Measurements from ENCODE around the gene HOXD10. TPM values are rescaled to one million over a fixed set of nuclear protein-coding genes. Genes with fewer than 3 reads are reported as not detected.
A peak's percentile ranks its signal among the peaks of the same experiment; 100 is the strongest.

Gene HOXD10
- total and polyA plus RNA-seq, 2 donors: 4.1 to 14.1 TPM

GRCh38 chr2:176096243-176096985 is 20.2 kb upstream of the HOXD10 start:
- Histone ChIP-seq H3K4me1 (ENCODE audit: insufficient read depth) (peaks cover 2% of the 10 kb centered on the region), H3K4me3 (ENCODE audit: low read depth, low read length) (no peak overlapping the region)

GRCh38 chr2:176096986-176097819 is 19.4 kb upstream of the HOXD10 start:
- Histone ChIP-seq H3K27ac (ENCODE audit: low read depth) (no peak overlapping the region), H3K4me3 (ENCODE audit: low read depth, low read length) (peak overlapping the region; percentile 17), H3K4me1 (ENCODE audit: insufficient read depth) (peaks cover 2% of the 10 kb centered on the region), H3K36me3 (ENCODE audit: insufficient read depth) (no peaks in the 10 kb centered on the region)
- WGBS: 2% methylated on average over 45 of the region's 45 CpGs
- DNase-seq (ENCODE audit: extremely low spot score): no peak

More at GRCh38 chr2:176096243-176096985, 20.2 kb upstream of the HOXD10 start:
- H3K36me3 ChIP-seq (ENCODE audit: insufficient read depth): no peaks in the 10 kb centered on the region
- H3K27ac ChIP-seq (ENCODE audit: low read depth): no peak overlapping the region
- no peak for DNase-seq (ENCODE audit: extremely low spot score)
- 22% methylated on average over 16 of the region's 16 CpGs for WGBS

GRCh38 chr2:176097820-176098365 is 18.7 kb upstream of the HOXD10 start:
- DNase-seq (ENCODE audit: extremely low spot score): no peak
- H3K36me3 ChIP-seq (ENCODE audit: insufficient read depth): no peaks in the 10 kb centered on the region
- 3% methylated on average over 18 of the region's 18 CpGs for WGBS
- peaks cover 2% of the 10 kb centered on the region for H3K4me1 ChIP-seq (ENCODE audit: insufficient read depth)
- no peak overlapping the region for H3K27ac ChIP-seq (ENCODE audit: low read depth)
- H3K4me3 ChIP-seq (ENCODE audit: low read depth, low read length): no peak overlapping the region

GRCh38 chr2:176098366-176099158 is 18.0 kb upstream of the HOXD10 start:
- Histone ChIP-seq H3K4me3 (ENCODE audit: low read depth, low read length) (no peak overlapping the region), H3K27ac (ENCODE audit: low read depth) (no peak overlapping the region), H3K4me1 (ENCODE audit: insufficient read depth) (peaks cover 2% of the 10 kb centered on the region), H3K36me3 (ENCODE audit: insufficient read depth) (no peaks in the 10 kb centered on the region)
- 24% methylated on average over 35 of the region's 35 CpGs for WGBS
- no peak for DNase-seq (ENCODE audit: extremely low spot score)

GRCh38 chr2:176099159-176099727 is 17.3 kb upstream of the HOXD10 start:
- DNase-seq (ENCODE audit: extremely low spot score): no peak
- WGBS: 62% methylated on average over 30 of the region's 30 CpGs
- no peak overlapping the region for H3K4me3 ChIP-seq (ENCODE audit: low read depth, low read length)
- H3K4me1 ChIP-seq (ENCODE audit: insufficient read depth): peaks cover 2% of the 10 kb centered on the region
- H3K27ac ChIP-seq (ENCODE audit: low read depth): no peak overlapping the region
- no peaks in the 10 kb centered on the region for H3K36me3 ChIP-seq (ENCODE audit: insufficient read depth)

- 47% methylated on average over 70 of the region's 70 CpGs for WGBS
- Histone ChIP-seq H3K4me3 (ENCODE audit: low read depth, low read length) (no peak within 1 kb of the TSS), H3K4me1 (ENCODE audit: insufficient read depth) (peaks cover 2% of the 10 kb centered on the region), H3K27ac (ENCODE audit: low read depth) (no peak within 1 kb of the TSS), H3K36me3 (ENCODE audit: insufficient read depth) (no peaks in the 10 kb centered on the region)
- no peak for DNase-seq (ENCODE audit: extremely low spot score)
Observed at GRCh38 chr2:176099728-176100546, 16.6 kb upstream of the HOXD10 start, which contains the start of gene HOXD12. HOXD12 (plus strand) TSS chr2:176099795; CDS start chr2:176099802, 7 bp downstream.

GRCh38 chr2:176100547-176101140 is 15.9 kb upstream of the HOXD10 start:
- DNase-seq (ENCODE audit: extremely low spot score): no peak
- no peaks in the 10 kb centered on the region for H3K36me3 ChIP-seq (ENCODE audit: insufficient read depth)
- H3K4me3 ChIP-seq (ENCODE audit: low read depth, low read length): no peak overlapping the region
- no peak overlapping the region for H3K27ac ChIP-seq (ENCODE audit: low read depth)
- H3K4me1 ChIP-seq (ENCODE audit: insufficient read depth): peaks cover 2% of the 10 kb centered on the region
- 75% methylated on average over 28 of the region's 28 CpGs for WGBS

GRCh38 chr2:176101216-176101830 is 15.3 kb upstream of the HOXD10 start:
- Histone ChIP-seq H3K27ac (ENCODE audit: low read depth) (no peak overlapping the region), H3K4me3 (ENCODE audit: low read depth, low read length) (no peak overlapping the region), H3K36me3 (ENCODE audit: insufficient read depth) (no peaks in the 10 kb centered on the region), H3K4me1 (ENCODE audit: insufficient read depth) (peaks cover 2% of the 10 kb centered on the region)
- no peak for DNase-seq (ENCODE audit: extremely low spot score)
- WGBS: 55% methylated on average over 2 of the region's 2 CpGs

- no peak for DNase-seq (ENCODE audit: extremely low spot score)
- H3K36me3 ChIP-seq (ENCODE audit: insufficient read depth): no peaks in the 10 kb centered on the region
- 82% methylated on average over 5 of the region's 5 CpGs for WGBS
- H3K4me3 ChIP-seq (ENCODE audit: low read depth, low read length): no peak overlapping the region
- peaks cover 2% of the 10 kb centered on the region for H3K4me1 ChIP-seq (ENCODE audit: insufficient read depth)
- H3K27ac ChIP-seq (ENCODE audit: low read depth): no peak overlapping the region
Observed at GRCh38 chr2:176101842-176102241, 14.7 kb upstream of the HOXD10 start.

- H3K4me3 ChIP-seq (ENCODE audit: low read depth, low read length): no peak overlapping the region
- whole genome bisulfite sequencing: 77% methylated on average over 7 of the region's 7 CpGs
- no peak for DNase-seq (ENCODE audit: extremely low spot score)
- no peaks in the 10 kb centered on the region for H3K4me1 ChIP-seq (ENCODE audit: insufficient read depth)
- no peak overlapping the region for H3K27ac ChIP-seq (ENCODE audit: low read depth)
- H3K36me3 ChIP-seq (ENCODE audit: insufficient read depth): no peaks in the 10 kb centered on the region
Observed at GRCh38 chr2:176102309-176102866, 14.2 kb upstream of the HOXD10 start.

- 71% methylated on average over 7 of the region's 7 CpGs for WGBS
- Histone ChIP-seq H3K4me1 (ENCODE audit: insufficient read depth) (no peaks in the 10 kb centered on the region), H3K27ac (ENCODE audit: low read depth) (no peak overlapping the region), H3K4me3 (ENCODE audit: low read depth, low read length) (no peak overlapping the region), H3K36me3 (ENCODE audit: insufficient read depth) (no peaks in the 10 kb centered on the region)
- no peak for DNase-seq (ENCODE audit: extremely low spot score)
Observed at GRCh38 chr2:176103194-176103593, 13.4 kb upstream of the HOXD10 start.

All from urinary bladder (tissue), 4 donors.